ENCODE data around the gene RAB7B.
"Not testable (repeated sequence)": the region's sequence is repeated elsewhere in the genome, so short reads cannot be mapped to it uniquely, and the experiment has no call there.

Gene RAB7B

DNA sequence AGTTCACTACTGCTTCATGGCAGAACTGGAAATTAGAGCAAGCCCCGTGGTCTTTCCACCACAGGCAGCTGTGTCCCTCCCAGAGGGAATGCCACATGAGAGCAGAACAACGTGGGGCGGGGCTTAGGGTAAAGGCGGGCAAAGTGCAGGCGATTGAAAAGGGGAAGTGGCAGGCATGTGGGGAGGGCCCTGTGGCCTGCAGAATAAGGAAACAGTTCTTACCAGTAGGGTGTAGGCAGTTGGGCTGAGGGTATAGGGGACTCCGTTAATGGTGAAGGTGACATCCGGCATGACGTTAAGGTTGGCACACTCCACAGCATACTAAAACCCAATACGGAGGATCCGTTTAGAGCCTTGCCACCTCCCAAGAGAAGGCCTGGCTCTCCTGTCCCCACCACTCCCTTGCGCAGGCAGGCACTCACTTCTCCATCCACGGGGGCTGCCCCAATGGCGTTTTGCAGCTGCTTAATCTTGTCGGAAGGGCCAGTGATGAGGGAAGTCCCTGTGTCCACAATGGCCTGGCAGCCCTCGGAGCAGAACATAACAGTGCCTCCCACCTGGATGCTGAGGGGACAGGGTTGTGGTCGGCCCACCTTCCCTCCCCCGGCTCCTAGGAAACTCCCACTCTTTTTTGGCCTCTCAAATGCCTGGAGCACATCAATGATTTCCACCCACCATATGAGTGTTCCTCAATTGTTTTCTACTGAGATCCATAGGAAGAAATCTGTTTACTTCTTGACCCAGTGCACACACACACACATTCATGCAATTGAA lies 9.1 kb upstream of the RAB7B start:
- Mint-ChIP-seq H3K36me3 (ENCODE audit: low read depth) (no peaks in the 10 kb centered on the region), H3K9me3 (no peaks in the 10 kb centered on the region), H3K27ac (no peak overlapping the region), H3K4me1 (ENCODE audit: low read depth) (peaks cover 16% of the 10 kb centered on the region), H3K27me3 (ENCODE audit: low read depth) (peaks cover 5% of the 10 kb centered on the region), H3K4me3 (no peak overlapping the region)

DNA sequence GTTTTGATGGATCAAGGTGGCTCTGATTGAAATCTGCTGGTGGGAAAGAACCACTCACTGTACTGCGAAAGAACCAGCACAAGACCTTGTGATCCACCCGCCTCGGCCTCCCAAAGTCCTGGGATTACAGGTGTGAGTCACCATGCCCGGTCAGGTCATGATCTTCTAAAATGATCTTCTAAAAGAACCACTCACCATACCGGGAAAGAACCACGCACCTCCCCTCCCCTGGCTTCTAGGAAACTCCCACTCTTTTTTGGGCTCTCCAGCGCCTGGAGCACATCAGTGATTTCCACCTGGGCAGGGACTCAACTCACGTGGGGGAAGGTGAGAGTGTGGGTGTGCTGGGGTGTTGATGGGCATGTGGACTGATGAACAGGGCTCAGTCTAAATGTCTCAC lies 7.9 kb upstream of the RAB7B start:
- Mint-ChIP-seq H3K27ac (no peak overlapping the region), H3K27me3 (ENCODE audit: low read depth) (peaks cover 7% of the 10 kb centered on the region), H3K36me3 (ENCODE audit: low read depth) (no peaks in the 10 kb centered on the region), H3K4me1 (ENCODE audit: low read depth) (peaks cover 17% of the 10 kb centered on the region), H3K9me3 (no peaks in the 10 kb centered on the region), H3K4me3 (no peak overlapping the region)

DNA sequence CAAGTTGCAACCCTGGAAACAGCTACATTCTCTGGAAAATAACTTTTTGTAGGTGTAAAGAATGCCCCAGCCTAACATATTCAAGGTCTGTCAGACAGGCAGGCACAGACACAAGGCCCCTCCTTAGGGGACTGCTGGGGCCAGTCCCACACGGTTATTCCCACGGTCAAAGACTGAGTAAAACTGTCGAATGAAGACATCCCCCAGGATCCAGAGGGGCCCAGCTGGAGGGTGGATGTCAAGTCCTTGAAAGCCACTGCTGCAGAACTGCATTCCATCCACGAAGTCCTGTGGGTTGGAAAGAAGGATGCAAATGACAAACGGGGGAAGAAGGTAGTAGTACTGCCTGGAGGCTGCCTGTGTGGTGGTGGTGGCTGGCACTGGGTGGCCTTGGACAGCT lies 6.9 kb upstream of the RAB7B start:
- Mint-ChIP-seq H3K4me1 (ENCODE audit: low read depth) (peaks cover 18% of the 10 kb centered on the region), H3K36me3 (ENCODE audit: low read depth) (no peaks in the 10 kb centered on the region), H3K27ac (no peak overlapping the region), H3K9me3 (no peaks in the 10 kb centered on the region), H3K27me3 (ENCODE audit: low read depth) (peaks cover 7% of the 10 kb centered on the region), H3K4me3 (no peak overlapping the region)

DNA sequence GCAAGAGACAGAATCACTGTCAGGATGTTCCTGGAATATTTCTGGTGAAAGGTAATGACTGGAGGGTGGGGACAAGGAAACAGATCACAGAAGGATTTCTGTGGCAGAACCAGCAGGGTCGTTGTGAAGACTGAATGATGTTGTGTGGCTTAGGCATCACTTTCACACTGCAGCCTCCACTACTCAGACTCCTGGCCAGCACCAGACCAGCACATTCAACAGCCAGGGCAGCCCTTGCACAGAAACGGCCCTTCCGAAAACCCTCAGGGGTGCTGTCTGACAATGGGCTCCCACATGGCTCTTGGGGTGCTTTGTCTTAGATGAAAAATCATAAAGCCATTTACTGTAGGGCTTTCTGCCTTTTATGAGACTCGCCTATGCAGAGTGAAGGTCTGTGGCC lies 3.8 kb upstream of the RAB7B start:
- Mint-ChIP-seq H3K36me3 (ENCODE audit: low read depth) (no peaks in the 10 kb centered on the region), H3K27ac (no peak overlapping the region), H3K4me1 (ENCODE audit: low read depth) (peaks cover 8% of the 10 kb centered on the region), H3K27me3 (ENCODE audit: low read depth) (peaks cover 7% of the 10 kb centered on the region), H3K9me3 (no peaks in the 10 kb centered on the region), H3K4me3 (no peak overlapping the region)

DNA sequence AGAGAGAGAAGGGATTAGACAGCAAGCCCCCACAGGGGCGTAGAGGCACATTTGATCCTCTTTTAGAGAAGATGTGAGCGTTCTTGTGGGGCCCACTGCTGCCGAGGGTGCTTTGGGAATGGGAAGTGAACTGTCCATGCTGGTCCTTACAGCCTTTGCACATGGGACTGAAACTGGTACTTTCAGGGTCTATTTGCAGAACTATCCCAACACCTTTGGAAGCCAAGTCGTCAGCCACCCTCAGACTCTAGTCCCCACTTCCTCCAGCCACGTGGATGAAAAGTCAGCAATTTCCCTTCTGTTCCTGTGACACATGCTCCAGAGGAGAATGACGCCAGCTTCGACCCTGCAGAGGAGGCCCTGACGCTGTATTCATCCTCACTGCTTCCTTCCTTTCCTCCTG lies 2.6 kb upstream of the RAB7B start:
- Mint-ChIP-seq H3K27me3 (ENCODE audit: low read depth) (peaks cover 7% of the 10 kb centered on the region), H3K36me3 (ENCODE audit: low read depth) (no peaks in the 10 kb centered on the region), H3K9me3 (no peaks in the 10 kb centered on the region), H3K4me1 (ENCODE audit: low read depth) (peaks cover 7% of the 10 kb centered on the region), H3K27ac (no peak overlapping the region), H3K4me3 (no peak overlapping the region)

DNA sequence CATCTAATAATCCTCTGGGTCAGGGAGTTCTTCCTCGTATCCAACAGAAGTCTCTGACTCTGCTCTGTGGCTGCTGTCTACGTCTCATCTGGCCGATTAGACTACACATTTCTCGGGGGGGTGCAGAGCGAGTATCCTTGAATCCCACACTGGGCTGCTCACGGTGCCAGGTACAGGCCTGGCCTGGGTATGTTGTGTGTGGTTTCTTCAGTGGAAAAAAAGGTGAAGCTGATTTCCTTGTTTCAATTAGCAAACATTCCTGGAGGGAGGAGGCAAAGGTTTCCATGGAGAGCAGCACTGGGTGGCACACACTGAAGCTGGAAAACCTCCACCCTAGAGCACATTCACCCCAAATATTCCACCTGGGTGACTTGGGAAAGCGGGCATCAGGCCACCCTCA lies 2.0 kb upstream of the RAB7B start:
- no peak overlapping the region for H3K4me3 Mint-ChIP-seq
- no peak overlapping the region for H3K27ac Mint-ChIP-seq
- peaks cover 7% of the 10 kb centered on the region for H3K4me1 Mint-ChIP-seq (ENCODE audit: low read depth)
- H3K9me3 Mint-ChIP-seq: no peaks in the 10 kb centered on the region
- peaks cover 7% of the 10 kb centered on the region for H3K27me3 Mint-ChIP-seq (ENCODE audit: low read depth)
- H3K36me3 Mint-ChIP-seq (ENCODE audit: low read depth): no peaks in the 10 kb centered on the region

DNA sequence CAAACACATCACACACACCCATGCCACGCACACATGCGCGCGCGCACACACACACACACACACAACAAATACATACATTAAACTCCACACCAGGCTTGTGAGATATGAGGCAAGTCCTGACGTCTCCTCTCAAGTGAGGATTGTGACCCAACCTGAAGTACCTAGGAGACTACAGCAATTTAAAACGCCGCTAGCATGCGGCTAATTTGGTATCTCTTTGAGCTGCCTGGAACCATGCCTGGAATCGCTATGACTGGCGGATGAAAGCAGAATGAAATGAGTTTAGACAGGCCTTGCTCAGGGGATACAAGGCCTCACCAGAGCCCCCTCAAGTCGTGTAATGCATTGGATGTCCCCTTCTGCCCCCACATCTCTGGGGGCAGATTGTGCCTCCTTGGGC lies 1.6 kb upstream of the RAB7B start:
- Mint-ChIP-seq H3K4me1 (ENCODE audit: low read depth) (peaks cover 7% of the 10 kb centered on the region), H3K36me3 (ENCODE audit: low read depth) (no peaks in the 10 kb centered on the region), H3K27ac (no peak overlapping the region), H3K4me3 (no peak overlapping the region), H3K27me3 (ENCODE audit: low read depth) (peaks cover 7% of the 10 kb centered on the region), H3K9me3 (no peaks in the 10 kb centered on the region)

DNA sequence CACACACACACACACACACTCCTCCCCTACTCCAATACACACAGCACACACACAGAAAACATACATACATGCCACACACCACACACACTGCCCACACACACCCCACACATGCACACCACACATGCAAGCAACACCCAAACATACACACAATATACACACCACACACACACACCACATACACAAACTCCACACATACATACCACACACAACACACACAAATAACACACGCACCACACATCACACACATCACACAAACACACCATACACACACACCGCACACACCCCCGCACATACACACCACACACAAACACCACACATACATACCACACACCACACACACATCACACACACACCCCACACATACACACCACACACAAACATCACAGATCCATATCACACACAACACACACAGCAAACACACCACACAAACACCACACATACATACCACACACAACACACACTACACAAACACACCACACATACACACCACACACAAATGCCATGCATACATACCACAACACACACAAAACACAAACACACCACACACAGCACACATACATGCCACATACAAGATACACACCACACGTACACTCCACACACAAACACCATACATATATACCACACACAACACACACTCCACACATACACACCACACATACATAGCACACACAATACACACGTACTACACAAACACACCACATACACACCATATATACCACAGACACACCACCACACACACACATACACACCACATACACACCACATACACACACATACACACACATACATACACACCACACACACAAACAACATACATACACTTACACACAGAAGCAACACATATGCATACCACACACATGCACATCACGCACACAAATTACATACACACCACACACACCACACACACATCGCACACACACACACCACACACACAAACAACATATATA lies 932 bp upstream of the RAB7B start:
- Mint-ChIP-seq H3K36me3 (ENCODE audit: low read depth) (no peaks in the 10 kb centered on the region), H3K27me3 (ENCODE audit: low read depth) (peaks cover 7% of the 10 kb centered on the region), H3K27ac (no peak overlapping the region), H3K4me3 (no peak overlapping the region), H3K4me1 (ENCODE audit: low read depth) (peaks cover 7% of the 10 kb centered on the region), H3K9me3 (no peaks in the 10 kb centered on the region)

DNA sequence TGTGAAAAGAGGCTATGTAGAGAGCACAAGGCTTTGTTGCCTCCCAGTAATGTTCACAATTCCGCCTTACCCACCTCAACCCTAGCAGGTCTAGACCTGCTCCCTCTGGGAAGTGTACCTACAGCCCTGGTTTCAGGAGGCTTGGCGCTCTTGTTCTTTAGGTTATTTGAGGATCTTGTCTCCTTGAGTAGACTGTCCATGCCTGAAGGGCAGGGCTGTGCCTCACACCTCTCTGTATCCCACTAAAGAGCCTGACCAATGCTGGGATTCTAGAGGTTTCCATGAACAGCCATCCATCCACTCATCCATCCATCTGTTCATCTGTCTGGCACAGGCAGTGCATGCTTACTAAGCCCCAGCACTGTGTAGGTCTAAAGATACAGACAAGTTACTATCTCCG lies 1.0 kb downstream of the RAB7B start:
- H3K4me3 Mint-ChIP-seq: no peak overlapping the region
- peaks cover 7% of the 10 kb centered on the region for H3K27me3 Mint-ChIP-seq (ENCODE audit: low read depth)
- H3K9me3 Mint-ChIP-seq: no peaks in the 10 kb centered on the region
- no peak overlapping the region for H3K27ac Mint-ChIP-seq
- H3K36me3 Mint-ChIP-seq (ENCODE audit: low read depth): no peaks in the 10 kb centered on the region
- H3K4me1 Mint-ChIP-seq (ENCODE audit: low read depth): peaks cover 7% of the 10 kb centered on the region

DNA sequence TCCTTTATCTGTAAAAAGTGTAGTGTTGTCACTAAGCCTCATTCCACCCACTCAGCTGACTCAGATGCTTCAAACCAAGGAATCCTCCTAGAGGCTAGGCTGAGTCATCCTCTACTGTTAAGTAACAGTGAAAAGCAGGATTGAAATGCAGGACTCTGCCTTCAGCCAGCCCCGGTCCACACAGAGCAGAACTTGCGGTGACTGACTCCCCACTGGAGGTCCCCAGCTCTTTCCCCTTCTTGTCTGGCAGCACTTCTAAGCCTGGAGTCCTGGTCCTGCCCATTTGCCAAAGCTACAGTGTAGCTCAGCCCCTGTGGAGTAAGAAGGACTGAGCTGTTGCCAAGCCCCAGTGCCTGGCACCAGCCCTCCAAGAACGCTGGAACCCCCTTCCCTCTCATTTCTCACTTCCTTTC lies 1.7 kb downstream of the RAB7B start:
- H3K27me3 Mint-ChIP-seq (ENCODE audit: low read depth): peaks cover 8% of the 10 kb centered on the region
- H3K9me3 Mint-ChIP-seq: no peaks in the 10 kb centered on the region
- no peak overlapping the region for H3K27ac Mint-ChIP-seq
- no peaks in the 10 kb centered on the region for H3K36me3 Mint-ChIP-seq (ENCODE audit: low read depth)
- no peak overlapping the region for H3K4me3 Mint-ChIP-seq
- peaks cover 7% of the 10 kb centered on the region for H3K4me1 Mint-ChIP-seq (ENCODE audit: low read depth)

DNA sequence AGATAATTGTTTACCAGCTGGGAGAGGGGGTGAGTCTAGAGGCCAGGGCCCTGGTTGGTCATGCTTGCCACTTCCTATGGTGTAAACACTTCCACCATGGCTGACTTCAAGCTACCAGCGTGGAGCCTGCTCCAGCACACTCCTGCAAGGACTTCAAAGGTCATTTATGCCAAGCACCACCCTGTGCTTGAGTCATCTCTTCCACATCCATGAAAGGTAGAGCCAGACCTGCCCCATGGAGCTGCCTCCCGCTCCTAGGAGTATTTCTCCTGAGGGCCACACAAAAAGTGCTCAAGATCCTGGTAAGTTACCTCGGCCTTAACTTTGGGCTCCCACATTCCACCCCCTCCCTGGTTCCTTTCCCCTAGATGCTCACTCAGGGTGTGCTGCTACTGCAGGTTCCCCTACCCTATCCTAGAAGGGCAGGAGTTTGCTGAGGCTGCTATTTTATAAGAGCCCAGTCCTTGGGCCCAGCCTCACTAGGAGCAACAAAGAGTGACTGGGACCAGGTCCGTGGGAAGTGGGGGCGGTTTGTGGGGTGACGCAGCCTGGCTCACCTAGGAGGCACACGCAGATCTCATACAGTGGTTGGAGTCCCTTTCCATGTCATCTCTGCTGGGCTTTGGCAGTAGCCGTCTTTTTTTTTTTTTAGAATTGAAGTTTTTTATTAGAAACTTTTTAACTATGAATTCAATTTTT lies 2.4 kb downstream of the RAB7B start:
- no peak overlapping the region for H3K27ac Mint-ChIP-seq
- peaks cover 3% of the 10 kb centered on the region for H3K27me3 Mint-ChIP-seq (ENCODE audit: low read depth)
- peaks cover 5% of the 10 kb centered on the region for H3K4me1 Mint-ChIP-seq (ENCODE audit: low read depth)
- no peaks in the 10 kb centered on the region for H3K36me3 Mint-ChIP-seq (ENCODE audit: low read depth)
- no peak overlapping the region for H3K4me3 Mint-ChIP-seq
- no peaks in the 10 kb centered on the region for H3K9me3 Mint-ChIP-seq

DNA sequence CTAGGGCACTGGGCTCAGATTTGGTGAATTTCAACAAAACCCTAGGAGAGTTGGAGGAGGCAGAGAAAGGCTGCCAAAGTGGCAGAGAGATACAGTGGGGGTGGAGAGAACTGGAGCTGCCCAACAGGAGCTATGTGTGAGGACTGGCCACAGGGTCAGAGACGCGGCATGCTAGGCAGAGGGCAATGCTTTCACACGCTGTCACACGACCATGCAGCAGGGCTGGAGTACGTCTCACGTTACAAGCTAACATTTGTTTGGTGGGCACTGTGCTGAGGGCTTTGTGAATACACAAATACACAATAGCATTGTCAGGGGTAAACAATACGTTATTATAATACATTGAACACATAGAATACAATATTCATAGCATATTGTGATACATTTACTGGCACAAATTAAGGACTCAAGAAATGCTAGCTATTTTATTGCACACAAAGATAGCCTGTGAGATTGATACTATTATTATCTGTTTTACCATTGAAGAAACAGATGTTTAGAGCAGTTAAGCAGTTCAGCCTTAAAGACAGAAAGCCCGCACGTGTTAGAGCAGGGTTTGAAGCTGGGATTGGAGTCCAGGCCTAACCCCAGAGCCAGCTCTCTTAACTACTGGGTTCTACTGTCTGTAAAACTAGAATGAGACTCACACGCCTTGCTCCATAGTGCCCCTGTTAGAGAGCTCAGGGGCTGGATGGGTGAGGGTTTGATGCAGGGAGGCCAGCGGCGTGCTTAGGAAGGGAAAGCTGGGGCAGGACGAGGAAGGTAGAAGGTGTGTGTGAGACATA lies 4.5 kb downstream of the RAB7B start:
- no peak overlapping the region for H3K4me3 Mint-ChIP-seq
- H3K27ac Mint-ChIP-seq: no peak overlapping the region
- H3K27me3 Mint-ChIP-seq (ENCODE audit: low read depth): peaks cover 3% of the 10 kb centered on the region
- H3K4me1 Mint-ChIP-seq (ENCODE audit: low read depth): peaks cover 5% of the 10 kb centered on the region
- H3K9me3 Mint-ChIP-seq: no peaks in the 10 kb centered on the region
- H3K36me3 Mint-ChIP-seq (ENCODE audit: low read depth): no peaks in the 10 kb centered on the region

DNA sequence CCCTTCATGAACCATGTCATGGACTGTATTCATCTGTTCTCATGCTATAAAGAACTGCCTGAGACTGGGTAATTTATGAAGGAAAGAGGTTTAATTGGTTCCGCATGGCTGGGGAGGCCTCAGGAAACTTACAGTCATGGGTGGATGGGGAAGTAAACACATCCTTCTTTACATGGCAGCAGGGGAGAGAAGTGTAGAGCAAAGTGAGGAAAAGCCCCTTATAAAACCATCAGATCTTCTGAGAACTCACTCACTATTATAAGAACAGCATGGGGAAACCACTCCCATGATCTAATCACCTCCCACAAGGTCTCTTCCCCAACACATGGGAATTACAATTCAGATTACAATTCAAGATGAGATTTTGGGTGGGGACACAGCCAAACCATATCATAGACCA lies 6.6 kb downstream of the RAB7B start:
- H3K4me3 Mint-ChIP-seq; H3K9me3 Mint-ChIP-seq; H3K4me1 Mint-ChIP-seq (ENCODE audit: low read depth): not testable (repeated sequence)

DNA sequence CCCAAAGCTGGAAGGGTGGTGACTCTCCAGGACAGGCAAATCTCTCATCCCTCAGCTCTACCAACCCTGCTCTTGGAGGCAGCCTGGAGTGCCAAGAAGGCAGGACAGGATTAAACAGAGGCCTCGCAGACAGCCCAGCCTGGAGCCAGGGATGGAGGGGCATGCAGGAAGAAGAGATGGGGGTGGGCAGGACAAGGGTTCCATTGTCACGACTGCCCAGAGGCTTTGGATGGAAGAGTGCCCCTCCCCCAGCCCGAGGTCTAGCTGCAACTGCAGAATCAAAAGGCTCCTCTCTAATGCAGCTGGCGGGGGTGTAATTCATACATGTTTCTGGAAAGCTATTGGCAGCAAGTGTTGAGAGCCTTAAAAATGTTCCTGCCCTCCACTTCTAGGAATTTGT lies 8.8 kb downstream of the RAB7B start:
- H3K27ac Mint-ChIP-seq: no peak overlapping the region
- H3K9me3 Mint-ChIP-seq: no peaks in the 10 kb centered on the region
- no peak overlapping the region for H3K4me3 Mint-ChIP-seq
- peaks cover 17% of the 10 kb centered on the region for H3K27me3 Mint-ChIP-seq (ENCODE audit: low read depth)
- H3K4me1 Mint-ChIP-seq (ENCODE audit: low read depth): no peaks in the 10 kb centered on the region
- no peaks in the 10 kb centered on the region for H3K36me3 Mint-ChIP-seq (ENCODE audit: low read depth)

More for the DNA sequence above, 6.6 kb downstream of the RAB7B start:
- H3K27me3 Mint-ChIP-seq (ENCODE audit: low read depth); H3K27ac Mint-ChIP-seq; H3K36me3 Mint-ChIP-seq (ENCODE audit: low read depth): not testable (repeated sequence)

Data from T-helper 1 cell treated with Interleukin-12 subunit alpha and Interleukin-12 subunit beta and Interleukin-4 antibody, amounts not matched to agents 30 μg/mL and 1 μg/mL, for 36 hours (primary cell).